Adipocyte (in vitro differentiated cells): ENCODE data around the gene IGF2BP1.
"Not testable (repeated sequence)": the region's sequence is repeated elsewhere in the genome, so short reads cannot be mapped to it uniquely, and the experiment has no call there.

Experiments
- DNase-seq: peaks from one replicate; pipeline ENCODE4 v3.0.0-alpha.2; 2015; ENCODE audit warnings: low read depth
- H3K27me3 ChIP-seq: replicated peaks from 2 replicates; pipeline ENCODE4 v1.7.0; 2013; ENCODE audit warnings: mild to moderate bottlenecking, low read length, moderate library complexity; ENCODE audit not compliant: control insufficient read depth, insufficient read depth
- H3K36me3 ChIP-seq: 2 replicates; pipeline ENCODE4 v1.7.0; 2013; ENCODE audit warnings: low read length, mild to moderate bottlenecking, moderate library complexity; ENCODE audit not compliant: control insufficient read depth, insufficient read depth, severe bottlenecking
- H3K4me1 ChIP-seq: 2 replicates; pipeline ENCODE4 v1.7.0; 2013; ENCODE audit warnings: mild to moderate bottlenecking, low read length, moderate library complexity; ENCODE audit not compliant: control insufficient read depth, insufficient read depth
- H3K4me3 ChIP-seq: 2 replicates; pipeline ENCODE4 v1.7.0; 2013; ENCODE audit warnings: mild to moderate bottlenecking, low read length, moderate library complexity
- H3K9ac ChIP-seq: 2 replicates; pipeline ENCODE4 v1.7.0; 2013; ENCODE audit warnings: mild to moderate bottlenecking, low read length, moderate library complexity
- H3K9me3 ChIP-seq: 2 replicates; pipeline ENCODE4 v1.7.0; 2013; ENCODE audit warnings: mild to moderate bottlenecking, low read length, moderate library complexity; ENCODE audit not compliant: control insufficient read depth

The IGF2BP1 gene

DNA sequence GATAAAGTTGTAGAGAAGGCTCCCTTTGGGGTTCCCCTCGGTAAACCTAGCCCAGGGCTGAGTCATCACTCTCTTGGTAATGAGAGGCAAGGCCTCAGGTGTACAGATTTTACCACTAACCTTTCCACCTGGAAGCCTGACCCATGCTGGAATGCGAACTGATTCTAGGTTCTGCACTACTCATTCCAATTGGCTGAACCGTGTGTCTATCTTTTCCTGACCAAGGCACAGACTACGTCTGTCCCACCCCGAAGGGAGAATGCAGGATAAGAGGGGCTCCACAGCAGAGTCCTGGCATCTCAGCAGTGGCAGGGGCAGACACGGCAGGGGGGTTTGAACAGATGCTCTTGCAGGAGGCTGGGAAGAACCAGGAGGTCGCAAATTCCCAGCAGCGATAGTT, 70.0 kb downstream of the IGF2BP1 start:
- no peaks in the 10 kb centered on the region for H3K36me3 ChIP-seq
- H3K9ac ChIP-seq: no peak overlapping the region
- H3K4me3 ChIP-seq: no peak overlapping the region
- no peaks in the 10 kb centered on the region for H3K27me3 ChIP-seq
- no peak for DNase-seq
- peaks cover 3% of the 10 kb centered on the region for H3K9me3 ChIP-seq
- peaks cover 4% of the 10 kb centered on the region for H3K4me1 ChIP-seq

DNA sequence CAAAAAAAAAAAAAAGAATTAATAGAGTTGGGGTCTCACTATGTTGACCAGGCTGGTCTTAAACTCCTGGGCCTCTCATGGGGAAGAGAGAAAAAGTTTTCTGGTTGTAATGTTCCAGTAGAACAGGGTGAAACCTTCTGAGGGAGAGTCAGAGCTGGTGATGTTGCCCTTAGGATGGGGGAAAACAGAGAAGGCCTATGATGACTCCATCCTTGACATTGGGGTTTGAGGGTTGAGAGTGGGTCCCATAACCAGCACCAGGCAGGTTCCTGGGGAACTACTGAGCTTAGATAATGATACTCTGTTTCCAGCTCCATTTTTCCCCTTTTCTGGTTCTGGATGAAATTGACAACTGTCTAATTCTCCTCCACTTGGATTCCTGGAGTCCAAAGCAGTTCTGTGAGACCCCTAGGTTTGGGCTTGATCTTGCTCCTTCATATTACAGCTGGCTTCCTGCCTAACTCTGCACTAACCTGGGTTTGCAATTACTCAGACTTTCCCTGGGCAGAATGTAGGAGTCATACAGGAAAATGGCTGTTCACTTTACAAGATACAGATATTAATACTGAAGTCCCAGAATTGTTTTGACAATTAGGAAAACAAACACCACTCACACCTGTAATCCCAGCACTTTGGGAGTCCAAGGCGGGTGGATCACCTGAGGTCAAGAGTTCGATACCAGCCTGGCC, 72.5 kb downstream of the IGF2BP1 start:
- Histone ChIP-seq H3K27me3 (no peaks in the 10 kb centered on the region), H3K36me3 (no peaks in the 10 kb centered on the region), H3K4me1 (no peaks in the 10 kb centered on the region), H3K4me3 (no peak overlapping the region), H3K9ac (no peak overlapping the region), H3K9me3 (peaks cover 3% of the 10 kb centered on the region)
- DNase-seq: no peak

DNA sequence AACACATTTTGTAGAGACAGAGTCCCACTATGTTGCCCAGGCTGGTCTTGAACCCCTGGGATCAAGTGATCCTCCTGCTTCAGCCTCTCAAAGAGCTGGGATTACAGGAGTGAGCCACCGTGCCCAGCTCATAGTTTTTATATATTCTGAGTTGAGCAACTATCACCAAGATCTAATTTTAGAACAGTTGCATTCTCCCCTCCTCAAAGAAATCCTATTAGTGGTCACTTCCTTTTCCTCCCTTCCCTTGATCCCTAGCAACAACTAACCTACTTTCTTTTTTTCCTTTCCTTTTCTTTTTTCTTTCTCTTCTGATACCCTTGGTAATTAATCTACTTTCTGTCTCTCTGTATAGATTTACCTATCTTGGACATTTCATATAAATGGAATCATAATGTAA, 73.9 kb downstream of the IGF2BP1 start:
- no peak for DNase-seq
- H3K4me1 ChIP-seq: no peaks in the 10 kb centered on the region
- no peaks in the 10 kb centered on the region for H3K36me3 ChIP-seq

DNA sequence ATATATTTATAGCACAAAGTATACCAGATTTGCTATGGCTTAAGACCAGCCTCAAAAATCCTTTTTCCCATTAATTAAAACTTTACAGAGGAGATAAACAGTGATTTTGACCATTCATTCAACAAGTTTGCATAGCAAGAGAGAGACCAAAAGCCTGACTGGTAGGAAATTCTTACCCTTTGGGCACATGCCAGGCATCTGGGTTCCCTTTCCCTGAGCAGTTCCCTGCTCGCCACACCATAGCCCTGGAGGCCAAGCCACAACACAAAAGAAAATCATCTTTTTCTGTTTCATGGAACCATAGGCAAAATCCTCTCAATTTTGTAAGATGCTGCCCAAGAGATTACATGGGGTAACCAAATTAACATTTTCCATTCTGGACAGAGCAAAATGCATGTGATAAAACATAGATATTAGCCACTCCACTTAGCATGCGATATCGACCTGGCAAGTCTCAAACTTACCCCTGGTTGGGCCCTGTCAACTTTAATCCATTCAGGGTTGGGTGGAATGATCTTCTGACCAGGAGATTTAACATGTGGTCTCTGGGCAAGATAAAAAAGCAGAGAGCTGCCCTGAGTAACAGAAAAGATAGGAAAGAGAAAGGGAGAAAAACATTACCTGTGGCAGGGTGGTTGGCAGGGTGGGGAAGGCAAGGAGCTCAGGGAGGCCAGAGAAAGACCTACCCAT, 77.8 kb downstream of the IGF2BP1 start:
- Histone ChIP-seq H3K4me3 (no peak overlapping the region), H3K4me1 (peaks cover 11% of the 10 kb centered on the region), H3K27me3 (no peaks in the 10 kb centered on the region), H3K9me3 (no peaks in the 10 kb centered on the region), H3K36me3 (no peaks in the 10 kb centered on the region), H3K9ac (no peak overlapping the region)
- DNase-seq: no peak

More for the DNA sequence above, 73.9 kb downstream of the IGF2BP1 start:
- Histone ChIP-seq H3K9ac (no peak overlapping the region), H3K27me3 (no peaks in the 10 kb centered on the region), H3K9me3 (no peaks in the 10 kb centered on the region), H3K4me3 (no peak overlapping the region)

DNA sequence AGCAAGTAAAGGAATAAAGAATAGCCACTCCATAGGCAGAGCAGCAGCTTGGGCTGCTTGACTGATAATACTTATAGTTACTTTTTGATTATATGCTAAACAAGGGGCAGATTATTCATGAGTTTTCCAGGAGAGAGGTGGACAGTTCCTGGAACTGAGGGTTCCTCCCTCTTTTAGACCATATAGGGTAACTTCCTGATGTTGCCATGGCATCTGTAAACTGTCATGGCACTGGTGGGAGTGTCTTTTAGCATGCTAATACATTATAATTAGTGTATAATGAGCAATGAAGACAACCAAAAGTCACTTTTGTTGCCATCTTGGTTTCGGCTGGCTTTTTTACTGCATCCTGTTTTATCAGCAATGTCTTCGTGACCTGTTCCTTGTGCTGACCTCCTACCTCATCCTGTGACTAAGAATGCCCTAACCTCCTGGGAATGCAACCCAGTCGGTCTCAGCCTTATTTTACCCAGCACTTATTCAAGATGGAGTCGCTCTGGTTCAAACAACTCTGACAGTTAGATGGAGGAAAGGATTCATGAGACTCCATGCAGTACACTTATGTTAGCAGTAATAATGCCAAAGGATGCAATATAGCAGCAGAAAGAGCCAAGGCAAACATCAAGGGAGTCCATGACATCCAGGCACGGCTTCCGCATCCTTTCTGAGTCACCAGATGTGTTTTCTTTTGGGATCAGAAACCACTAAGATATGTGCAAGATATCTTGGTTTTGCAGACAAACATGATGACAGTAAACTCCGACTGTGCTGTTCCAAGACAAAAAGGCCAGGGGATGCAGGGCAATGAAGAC, 79.6 kb downstream of the IGF2BP1 start:
- no peak overlapping the region for H3K9ac ChIP-seq
- H3K36me3 ChIP-seq: no peaks in the 10 kb centered on the region
- peak; percentile 81 for DNase-seq

DNA sequence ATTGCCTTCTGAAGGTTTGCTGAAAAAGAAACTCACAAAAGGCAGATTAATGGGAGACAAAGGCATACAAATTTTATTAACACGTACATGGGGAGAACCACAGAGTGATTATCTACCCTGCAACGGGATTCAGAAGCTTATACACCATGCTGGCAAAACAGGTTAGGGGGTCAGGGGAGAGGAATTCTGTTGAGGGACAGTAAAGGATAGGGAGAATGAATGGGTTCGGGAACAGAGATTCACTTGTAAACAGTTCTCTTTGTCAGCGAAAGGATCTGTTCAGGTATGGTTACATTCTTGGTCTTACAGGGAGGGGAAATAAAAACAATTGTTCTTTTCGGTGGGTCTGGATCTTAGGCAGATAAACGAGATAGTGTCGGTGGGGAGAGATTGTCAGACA, 81.1 kb downstream of the IGF2BP1 start:
- Histone ChIP-seq H3K27me3 (no peaks in the 10 kb centered on the region), H3K9me3 (no peaks in the 10 kb centered on the region), H3K9ac (no peak overlapping the region), H3K4me1 (peaks cover 15% of the 10 kb centered on the region), H3K4me3 (no peak overlapping the region), H3K36me3 (no peaks in the 10 kb centered on the region)
- no peak for DNase-seq

More for the DNA sequence above, 79.6 kb downstream of the IGF2BP1 start:
- Histone ChIP-seq H3K4me3 (no peak overlapping the region), H3K27me3 (no peaks in the 10 kb centered on the region), H3K9me3 (no peaks in the 10 kb centered on the region), H3K4me1 (peaks cover 15% of the 10 kb centered on the region)

DNA sequence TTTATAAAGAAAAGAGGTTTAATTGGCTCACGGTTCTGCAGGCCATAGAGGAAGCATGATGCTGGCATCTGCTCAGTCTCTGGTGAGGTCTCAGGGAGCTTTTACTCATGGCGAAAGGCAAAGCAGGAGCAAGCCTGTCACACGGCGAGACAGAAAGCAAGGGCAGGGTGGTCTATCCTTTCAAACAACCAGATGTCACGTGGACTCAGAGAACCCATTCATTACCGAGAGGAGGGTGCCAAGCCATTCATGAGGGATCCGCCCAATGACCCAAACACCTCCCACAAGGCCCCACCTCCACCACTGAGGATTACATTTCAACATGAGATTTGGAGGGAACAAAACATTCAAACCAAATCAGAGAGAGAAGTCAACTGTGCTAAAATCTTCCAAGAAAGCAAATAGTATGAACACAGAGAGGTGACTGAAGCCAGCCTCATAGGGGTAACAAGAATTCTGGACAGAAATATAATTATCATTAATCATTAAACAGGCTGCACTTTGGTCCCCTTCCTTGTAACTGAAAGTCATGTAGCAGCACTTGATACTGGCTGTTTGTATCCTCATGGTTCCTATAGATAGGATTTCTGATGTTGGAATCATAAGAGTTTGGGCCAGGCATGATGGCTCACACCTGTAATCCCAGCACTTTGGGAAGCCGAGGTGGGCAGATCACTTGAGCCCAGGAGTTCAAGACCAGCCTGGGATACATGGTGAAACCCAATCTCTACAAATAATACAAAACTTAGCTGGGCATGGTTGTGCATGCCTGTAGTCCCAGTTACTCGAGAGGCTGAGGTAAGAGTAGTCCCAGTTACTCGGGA, 82.9 kb downstream of the IGF2BP1 start:
- no peak overlapping the region for H3K9ac ChIP-seq
- H3K9me3 ChIP-seq: no peaks in the 10 kb centered on the region
- no peak overlapping the region for H3K4me3 ChIP-seq
- H3K36me3 ChIP-seq: no peaks in the 10 kb centered on the region
- H3K4me1 ChIP-seq: peaks cover 15% of the 10 kb centered on the region
- no peak for DNase-seq
- no peaks in the 10 kb centered on the region for H3K27me3 ChIP-seq

DNA sequence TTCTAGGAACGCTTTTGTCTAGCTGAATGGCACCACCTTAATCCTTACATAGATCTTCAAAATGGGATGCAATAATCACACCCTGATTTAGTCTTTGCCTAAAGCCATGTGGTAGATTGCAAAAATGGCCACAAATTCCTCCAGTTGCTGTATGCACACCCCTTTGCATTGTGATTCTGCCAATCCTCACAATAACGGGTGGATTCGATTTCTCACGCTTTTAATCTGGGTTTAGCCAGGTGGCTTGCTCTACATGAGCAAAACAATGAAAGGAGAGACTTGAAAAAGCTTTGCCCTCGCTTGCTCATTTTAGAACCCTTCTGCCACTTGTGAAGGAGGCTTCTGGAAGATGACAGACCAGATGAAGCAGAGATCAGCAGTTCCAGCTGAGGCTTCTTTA, 85.0 kb downstream of the IGF2BP1 start:
- Histone ChIP-seq H3K4me1 (peaks cover 7% of the 10 kb centered on the region), H3K9ac (no peak overlapping the region), H3K9me3 (no peaks in the 10 kb centered on the region), H3K36me3 (no peaks in the 10 kb centered on the region), H3K27me3 (peaks cover 8% of the 10 kb centered on the region), H3K4me3 (no peak overlapping the region)
- no peak for DNase-seq

DNA sequence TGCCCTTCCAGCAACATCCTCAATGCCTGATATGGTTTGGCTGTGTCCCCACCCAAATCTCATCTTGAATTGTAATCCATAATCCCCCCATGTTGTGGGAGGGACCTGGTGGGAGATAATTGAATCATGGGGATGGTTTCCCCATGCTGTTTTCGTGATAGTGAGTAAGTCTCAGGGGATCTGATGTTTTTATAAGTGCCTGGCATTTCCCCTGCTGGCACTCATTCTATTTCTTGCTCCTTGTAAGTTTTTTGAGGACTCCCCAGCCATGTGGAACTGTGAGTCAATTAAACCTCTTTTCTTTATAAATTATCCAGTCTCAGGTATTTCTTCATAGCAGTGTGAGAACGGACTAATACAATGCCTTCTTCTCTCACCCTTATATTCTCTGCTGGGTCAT, 87.9 kb downstream of the IGF2BP1 start:
- H3K9ac ChIP-seq, H3K36me3 ChIP-seq, H3K9me3 ChIP-seq, H3K4me1 ChIP-seq, DNase-seq, H3K4me3 ChIP-seq: not testable (repeated sequence)
- peaks cover 13% of the 10 kb centered on the region for H3K27me3 ChIP-seq

DNA sequence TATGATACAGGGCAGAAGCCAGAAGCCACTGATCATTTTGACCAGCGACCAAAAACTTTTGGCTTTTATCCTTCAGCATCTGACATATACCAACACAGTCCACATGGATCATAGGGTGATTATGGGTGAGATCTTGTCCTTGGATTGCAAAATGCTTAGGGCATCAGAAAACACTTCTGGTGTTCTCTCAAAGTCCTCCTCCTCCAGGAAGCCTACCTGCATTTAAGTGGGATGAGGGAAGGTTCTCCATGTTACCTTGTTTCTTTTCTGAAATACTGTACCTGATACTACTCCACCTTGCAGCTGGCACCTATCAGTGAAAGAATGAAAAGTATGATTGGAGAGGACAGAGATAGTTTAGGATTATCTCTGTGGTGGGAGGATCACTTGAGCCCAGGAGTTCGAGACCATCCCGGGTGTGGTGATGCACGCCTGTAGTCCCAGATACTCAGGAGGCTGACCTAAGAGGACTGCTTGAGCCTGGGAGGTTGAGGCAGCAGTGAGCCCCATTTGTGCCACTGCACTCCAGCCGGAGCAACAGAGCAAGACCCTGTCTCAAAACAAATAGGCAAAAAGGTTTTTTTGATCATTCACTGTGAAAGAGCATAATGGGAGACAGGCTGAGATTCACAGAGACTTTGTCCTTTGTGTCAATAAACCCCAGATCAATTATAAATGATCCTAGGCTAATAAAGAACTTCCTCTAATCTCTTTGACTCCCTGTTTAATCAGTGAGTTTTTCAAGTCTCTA, 88.6 kb downstream of the IGF2BP1 start:
- H3K27me3 ChIP-seq: peaks cover 13% of the 10 kb centered on the region
- H3K4me3 ChIP-seq: no peak overlapping the region
- H3K9me3 ChIP-seq: peaks cover 1% of the 10 kb centered on the region
- no peak for DNase-seq
- no peaks in the 10 kb centered on the region for H3K36me3 ChIP-seq
- peaks cover 4% of the 10 kb centered on the region for H3K4me1 ChIP-seq
- no peak overlapping the region for H3K9ac ChIP-seq
